Stimulated activated CD8-positive, alpha-beta memory T cell treated with anti-CD3 and anti-CD28 coated beads, Interleukin-2, amount 100 ng/mL, for 1 hour (primary cell): ENCODE results near the gene KIF11.
"Not testable (repeated sequence)": the region's sequence is repeated elsewhere in the genome, so short reads cannot be mapped to it uniquely, and the experiment has no call there.

Source experiments
- DNase-seq, 2 donors: peaks; one replicate each; pipeline ENCODE4 v3.0.0-alpha.2; 2020; ENCODE audit warnings: low read depth in 2 of 2

KIF11 gene

GRCh38 chr10:92590623-92591549, 2.0 kb upstream of the KIF11 start:
- no peak for DNase-seq

- DNase-seq: peak; percentile 71 to 77
Measured at GRCh38 chr10:92591550-92592022, 1.3 kb upstream of the KIF11 start.

- DNase-seq: no peak
Measured at GRCh38 chr10:92593619-92594588, 974 bp downstream of the KIF11 start.

GRCh38 chr10:92595505-92595904, 2.6 kb downstream of the KIF11 start:
- no peak for DNase-seq

GRCh38 chr10:92598321-92598720, 5.4 kb downstream of the KIF11 start:
- no peak for DNase-seq

- DNase-seq: no peak
Measured at GRCh38 chr10:92604841-92605240, 11.9 kb downstream of the KIF11 start.

- DNase-seq: no peak
Measured at GRCh38 chr10:92615515-92615914, 22.6 kb downstream of the KIF11 start.

GRCh38 chr10:92619368-92619767, 26.4 kb downstream of the KIF11 start:
- no peak for DNase-seq

- DNase-seq: no peak
Measured at GRCh38 chr10:92627845-92628480, 35.0 kb downstream of the KIF11 start.

GRCh38 chr10:92629945-92630344, 37.0 kb downstream of the KIF11 start:
- no peak for DNase-seq

- no peak for DNase-seq
Measured at GRCh38 chr10:92638037-92638436, 45.1 kb downstream of the KIF11 start.

GRCh38 chr10:92640107-92640506, 47.2 kb downstream of the KIF11 start:
- no peak for DNase-seq

- DNase-seq: no peak
Measured at GRCh38 chr10:92641492-92641891, 48.6 kb downstream of the KIF11 start.

GRCh38 chr10:92644921-92645320, 52.0 kb downstream of the KIF11 start:
- DNase-seq: no peak

- not testable (repeated sequence) for DNase-seq
Measured at GRCh38 chr10:92650864-92651263, 57.9 kb downstream of the KIF11 start.

- no peak for DNase-seq
Measured at GRCh38 chr10:92655426-92655825, 62.5 kb downstream of the KIF11 start.

GRCh38 chr10:92656266-92656961, 63.5 kb downstream of the KIF11 start:
- no peak for DNase-seq

GRCh38 chr10:92657024-92657423, 64.1 kb downstream of the KIF11 start:
- no peak for DNase-seq

GRCh38 chr10:92662848-92663247, 69.9 kb downstream of the KIF11 start:
- no peak for DNase-seq

GRCh38 chr10:92664322-92664721, 71.4 kb downstream of the KIF11 start:
- DNase-seq: no peak

- no peak for DNase-seq
Measured at GRCh38 chr10:92667078-92667477, 74.1 kb downstream of the KIF11 start.
